ENCODE measurements around the gene FBXO30.
A peak's percentile ranks its signal among the peaks of the same experiment; 100 is the strongest.

The FBXO30 gene

GRCh38 chr6:145814501-145815308 lies at the start of gene FBXO30:
FBXO30 (minus strand) TSS chr6:145814795; CDS start chr6:145806405, 8,390 bp downstream.
- DNase-seq (ENCODE audit: low read depth in 3 of 3, low spot score in 1 of 3) = peak; percentile 46 to 81 (median 73)

- no peak for DNase-seq (ENCODE audit: low read depth in 3 of 3, low spot score in 1 of 3)
Observed at GRCh38 chr6:145863988-145864616, 49.5 kb upstream of the FBXO30 start.

- no peak for DNase-seq (ENCODE audit: low read depth in 3 of 3, low spot score in 1 of 3)
Observed at GRCh38 chr6:145863366-145863765, 48.8 kb upstream of the FBXO30 start.

- DNase-seq (ENCODE audit: low read depth in 3 of 3, low spot score in 1 of 3) = no peak
Observed at GRCh38 chr6:145860562-145860961, 46.0 kb upstream of the FBXO30 start.

GRCh38 chr6:145850671-145851070 lies 36.1 kb upstream of the FBXO30 start:
- DNase-seq (ENCODE audit: low read depth in 3 of 3, low spot score in 1 of 3) = no peak

GRCh38 chr6:145848541-145848940 lies 33.9 kb upstream of the FBXO30 start:
- no peak for DNase-seq (ENCODE audit: low read depth in 3 of 3, low spot score in 1 of 3)

GRCh38 chr6:145845557-145845956 lies 31.0 kb upstream of the FBXO30 start:
- no peak for DNase-seq (ENCODE audit: low read depth in 3 of 3, low spot score in 1 of 3)

GRCh38 chr6:145844933-145845540 lies 30.4 kb upstream of the FBXO30 start:
- DNase-seq (ENCODE audit: low read depth in 3 of 3, low spot score in 1 of 3) = no peak

- no peak for DNase-seq (ENCODE audit: low read depth in 3 of 3, low spot score in 1 of 3)
Observed at GRCh38 chr6:145842693-145843546, 28.3 kb upstream of the FBXO30 start.

- DNase-seq (ENCODE audit: low read depth in 3 of 3, low spot score in 1 of 3) = no peak
Observed at GRCh38 chr6:145841668-145842067, 27.1 kb upstream of the FBXO30 start.

GRCh38 chr6:145839653-145840052 lies 25.1 kb upstream of the FBXO30 start:
- no peak for DNase-seq (ENCODE audit: low read depth in 3 of 3, low spot score in 1 of 3)

GRCh38 chr6:145838305-145838704 lies 23.7 kb upstream of the FBXO30 start:
- no peak for DNase-seq (ENCODE audit: low read depth in 3 of 3, low spot score in 1 of 3)

- DNase-seq (ENCODE audit: low read depth in 3 of 3, low spot score in 1 of 3) = no peak
Observed at GRCh38 chr6:145836772-145837171, 22.2 kb upstream of the FBXO30 start.

GRCh38 chr6:145836170-145836569 lies 21.6 kb upstream of the FBXO30 start:
- no peak for DNase-seq (ENCODE audit: low read depth in 3 of 3, low spot score in 1 of 3)

- no peak for DNase-seq (ENCODE audit: low read depth in 3 of 3, low spot score in 1 of 3)
Observed at GRCh38 chr6:145830612-145831011, 16.0 kb upstream of the FBXO30 start.

GRCh38 chr6:145829950-145830349 lies 15.4 kb upstream of the FBXO30 start:
- no peak for DNase-seq (ENCODE audit: low read depth in 3 of 3, low spot score in 1 of 3)

GRCh38 chr6:145829102-145829501 lies 14.5 kb upstream of the FBXO30 start:
- no peak for DNase-seq (ENCODE audit: low read depth in 3 of 3, low spot score in 1 of 3)

GRCh38 chr6:145824344-145824743 lies 9.7 kb upstream of the FBXO30 start:
- no peak for DNase-seq (ENCODE audit: low read depth in 3 of 3, low spot score in 1 of 3)

- DNase-seq (ENCODE audit: low read depth in 3 of 3, low spot score in 1 of 3) = no peak
Observed at GRCh38 chr6:145823328-145823944, 8.8 kb upstream of the FBXO30 start.

GRCh38 chr6:145822456-145822855 lies 7.9 kb upstream of the FBXO30 start:
- DNase-seq (ENCODE audit: low read depth in 3 of 3, low spot score in 1 of 3) = no peak

GRCh38 chr6:145819994-145820393 lies 5.4 kb upstream of the FBXO30 start:
- no peak for DNase-seq (ENCODE audit: low read depth in 3 of 3, low spot score in 1 of 3)
